GM13977 (cell line): ENCODE results near the gene CHST8.

Experiments
- DNase-seq: peaks from one replicate; pipeline ENCODE4 v3.0.0; 2012; ENCODE audit warnings: low spot score
- in situ Hi-C: fragments of 300-500 bp; cut with MboI; formaldehyde crosslinking; loops from one replicate; pipeline ENCODE4 v1.12.0; 2022; ENCODE audit warnings: low sequenced_read_pairs, low pct_unique_long_range_greater_than_20kb, mixed read lengths, inconsistent platforms; ENCODE audit not compliant: unreplicated experiment
- TF ChIP-seq, protein P1 (sequence below): IDR thresholded peaks from 2 replicates; pipeline ENCODE4 v1.5.1; 2012; ENCODE audit warnings: mild to moderate bottlenecking, control low read depth; ENCODE audit not compliant: insufficient read depth; ENCODE audit errors: extremely low read depth, missing control alignments

CHST8 gene

DNA sequence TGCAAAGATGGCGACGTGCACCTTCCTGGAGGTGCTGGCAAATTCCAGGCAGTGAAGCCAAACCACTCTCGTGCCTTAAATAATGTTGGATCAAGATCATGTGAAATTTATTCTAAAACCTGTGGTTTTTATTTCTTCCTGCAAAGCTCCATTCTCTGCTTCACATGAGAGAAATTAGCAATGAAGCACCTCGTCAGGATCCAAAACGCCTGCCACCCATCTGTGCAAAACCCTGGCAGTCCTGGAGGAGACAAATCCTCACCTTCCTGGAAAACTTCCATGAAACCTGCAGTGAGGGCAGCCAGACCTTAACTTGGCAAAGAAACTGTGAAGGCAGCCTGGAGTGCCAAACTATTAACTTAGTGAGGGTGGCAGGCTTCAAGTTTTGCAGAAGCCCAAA lies 47.6 kb downstream of the CHST8 start:
- in situ Hi-C loops, result no loop called here
- no peak for DNase-seq
- TF ChIP-seq, protein P1, sequence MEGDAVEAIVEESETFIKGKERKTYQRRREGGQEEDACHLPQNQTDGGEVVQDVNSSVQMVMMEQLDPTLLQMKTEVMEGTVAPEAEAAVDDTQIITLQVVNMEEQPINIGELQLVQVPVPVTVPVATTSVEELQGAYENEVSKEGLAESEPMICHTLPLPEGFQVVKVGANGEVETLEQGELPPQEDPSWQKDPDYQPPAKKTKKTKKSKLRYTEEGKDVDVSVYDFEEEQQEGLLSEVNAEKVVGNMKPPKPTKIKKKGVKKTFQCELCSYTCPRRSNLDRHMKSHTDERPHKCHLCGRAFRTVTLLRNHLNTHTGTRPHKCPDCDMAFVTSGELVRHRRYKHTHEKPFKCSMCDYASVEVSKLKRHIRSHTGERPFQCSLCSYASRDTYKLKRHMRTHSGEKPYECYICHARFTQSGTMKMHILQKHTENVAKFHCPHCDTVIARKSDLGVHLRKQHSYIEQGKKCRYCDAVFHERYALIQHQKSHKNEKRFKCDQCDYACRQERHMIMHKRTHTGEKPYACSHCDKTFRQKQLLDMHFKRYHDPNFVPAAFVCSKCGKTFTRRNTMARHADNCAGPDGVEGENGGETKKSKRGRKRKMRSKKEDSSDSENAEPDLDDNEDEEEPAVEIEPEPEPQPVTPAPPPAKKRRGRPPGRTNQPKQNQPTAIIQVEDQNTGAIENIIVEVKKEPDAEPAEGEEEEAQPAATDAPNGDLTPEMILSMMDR, result no peak

DNA sequence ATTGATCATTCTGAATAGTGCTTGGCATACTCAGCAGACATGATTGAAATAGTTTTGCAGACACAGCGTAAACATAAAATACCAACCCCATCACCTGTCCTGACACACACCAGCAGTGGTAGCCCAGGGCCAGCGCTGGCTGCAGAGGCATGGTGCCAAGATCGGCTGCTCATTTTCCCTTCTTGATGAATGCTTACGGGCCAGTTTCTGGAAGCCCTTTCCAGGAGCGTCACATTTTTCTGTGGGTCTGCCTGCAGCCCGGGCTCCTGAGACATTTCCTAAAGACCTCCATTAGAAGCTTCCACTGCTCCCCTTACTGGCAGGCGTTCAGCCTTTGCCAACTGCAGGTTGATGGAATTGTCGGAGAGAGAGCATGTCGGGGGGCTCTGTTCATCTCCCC lies 48.6 kb downstream of the CHST8 start:
- TF ChIP-seq, protein P1, result no peak
- in situ Hi-C loops, result no loop called here
- DNase-seq, result no peak

DNA sequence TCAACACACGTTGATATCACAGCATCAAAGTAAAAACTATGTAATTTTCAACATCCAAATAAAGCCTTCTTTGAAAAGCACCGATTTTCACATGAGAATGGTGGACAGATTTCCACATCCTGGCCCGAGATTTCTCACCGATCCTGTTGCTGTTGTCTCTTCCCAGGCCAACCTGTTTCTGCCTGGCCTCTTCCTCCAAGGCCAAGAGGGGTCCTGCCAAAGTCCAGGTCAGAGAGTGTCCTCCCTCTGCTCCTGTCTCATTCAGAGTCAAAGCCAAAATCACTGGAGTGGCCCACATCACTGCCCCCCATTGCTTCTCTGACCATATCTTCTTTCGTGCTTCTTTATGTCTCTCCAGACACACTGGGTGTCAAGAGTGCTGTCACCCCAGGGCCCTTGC lies 49.5 kb downstream of the CHST8 start:
- in situ Hi-C loops, result no loop called here
- DNase-seq, result no peak
- TF ChIP-seq, protein P1, result no peak

DNA sequence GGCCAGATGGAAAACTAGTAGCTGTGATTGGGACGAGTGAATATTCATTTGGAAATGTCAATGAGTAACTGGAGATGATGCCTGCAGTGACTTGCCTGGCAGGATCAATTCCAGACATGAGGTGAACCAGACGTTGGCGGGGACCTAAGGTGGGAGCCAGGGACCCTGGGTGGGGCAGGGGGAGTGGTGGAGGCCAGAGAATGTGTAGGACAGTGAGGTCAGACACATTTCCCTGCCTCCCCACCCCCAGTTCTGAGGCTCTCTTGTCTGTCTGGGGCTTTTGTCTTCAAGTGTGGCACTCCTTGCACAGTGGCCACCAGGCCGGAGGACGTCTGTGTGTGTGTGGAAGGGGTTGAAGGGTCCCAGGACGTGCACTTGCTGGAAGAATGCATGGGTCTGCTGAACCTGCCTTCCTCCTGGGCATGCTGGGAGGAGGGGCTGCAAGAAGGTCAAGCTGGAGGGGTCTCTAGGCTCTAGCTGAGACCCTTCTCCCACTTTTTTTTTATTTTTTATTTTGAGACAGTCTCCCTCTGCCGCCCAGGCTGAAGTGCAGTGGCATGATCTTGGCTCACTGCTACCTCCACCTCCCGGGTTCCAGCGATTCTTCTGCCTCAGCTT lies 51.6 kb downstream of the CHST8 start:
- in situ Hi-C loops, result no loop called here
- TF ChIP-seq, protein P1, result no peak
- no peak for DNase-seq

DNA sequence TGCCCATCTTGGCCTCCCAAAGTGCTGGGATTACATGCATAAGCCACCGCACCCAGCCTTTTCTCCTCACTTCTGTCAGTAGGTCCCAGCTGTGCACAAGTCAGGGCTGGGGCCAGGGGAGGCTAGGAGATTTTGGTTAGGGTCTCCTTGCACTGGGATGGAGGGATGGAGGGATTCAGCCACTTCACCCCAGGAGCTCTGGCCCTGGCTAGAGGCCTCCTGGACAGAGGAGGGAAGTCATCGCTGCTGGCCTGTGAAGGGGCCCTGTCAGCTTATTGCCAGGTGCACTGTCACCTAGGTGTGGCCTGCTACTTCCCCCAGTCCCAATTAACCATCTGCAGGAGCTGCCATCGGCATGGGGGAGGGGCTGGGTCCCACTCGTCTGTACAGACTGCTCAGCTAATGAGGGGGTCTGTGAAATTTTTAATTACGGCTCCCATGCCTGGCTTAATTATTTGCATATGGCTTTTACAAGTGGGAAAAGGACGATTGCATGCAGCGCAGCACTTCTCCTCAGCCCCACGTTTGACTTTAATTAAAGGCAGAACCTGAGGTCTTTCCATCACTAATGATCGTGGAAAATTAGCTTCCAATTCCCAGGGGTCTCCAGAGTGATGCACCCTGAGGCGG lies 52.4 kb downstream of the CHST8 start:
- in situ Hi-C loops, result no loop called here
- no peak for DNase-seq
- TF ChIP-seq, protein P1, result no peak

DNA sequence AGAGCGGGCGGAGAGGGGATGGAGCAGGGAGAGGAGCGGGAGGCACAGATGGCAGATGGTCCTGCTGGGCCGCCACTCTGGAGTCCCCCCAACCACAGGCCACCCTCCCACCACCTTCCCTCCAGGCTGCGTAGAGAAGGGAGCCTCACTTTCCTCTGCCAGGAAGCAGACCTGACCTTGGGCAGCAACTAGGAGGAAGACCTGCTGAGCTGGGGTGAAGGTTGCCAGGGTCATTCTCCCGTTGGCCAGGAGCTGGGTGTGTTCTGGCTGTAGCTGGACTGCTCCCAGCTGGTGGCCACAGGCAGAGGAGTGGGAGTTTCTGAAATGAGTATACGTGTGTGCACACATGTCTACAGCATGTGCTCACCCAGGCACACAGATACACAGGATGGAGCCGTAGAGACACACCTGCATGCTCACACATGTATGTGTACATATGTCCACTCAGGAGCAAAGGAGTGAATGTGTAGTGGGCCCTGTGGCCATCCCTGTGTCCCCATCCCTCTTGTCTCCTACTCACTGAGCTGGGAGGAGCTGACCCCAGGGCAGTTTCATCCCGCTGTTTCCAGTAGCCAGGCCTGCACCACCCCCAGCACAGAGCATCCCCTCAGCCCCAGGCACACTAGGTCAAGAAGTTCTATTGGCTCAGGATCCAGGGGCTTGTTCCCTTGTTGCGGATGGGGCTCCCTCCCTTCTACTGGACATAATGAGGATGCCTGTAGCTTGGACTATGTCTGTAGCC lies 53.0 kb downstream of the CHST8 start:
- TF ChIP-seq, protein P1, result no peak
- in situ Hi-C loops, result no loop called here
- DNase-seq, result no peak
